Tibial artery (tissue), 4 donors: Measurements from ENCODE around the gene LPP.

ENCODE experiments used
- DNase-seq, 2 donors: peaks; one replicate each; pipeline ENCODE4 v3.0.0-alpha.2; 2019
- H3K27ac ChIP-seq, 2 donors: fragments of 200-600 bp; sonication (generic) in 1 of 2; 1 replicate in 1 of 2; 2 replicates in 1 of 2; pipeline ENCODE4 v1.5.1; 2018 to 2019; ENCODE audit warnings: mild to moderate bottlenecking in 1 of 2
- H3K27me3 ChIP-seq, 2 donors: fragments of 200-600 bp; sonication (generic) in 1 of 2; one replicate each; pipeline versions ENCODE4 v1.5.1 to v1.6.0; 2016 to 2019
- H3K36me3 ChIP-seq, 3 donors: fragments of 200-600 bp; sonication (generic) in 2 of 3; one replicate each; pipeline ENCODE4 v1.5.1; 2016 to 2019; ENCODE audit warnings: mild to moderate bottlenecking in 2 of 3
- H3K4me1 ChIP-seq, 4 donors: fragments of 200-600 bp; sonication (generic) in 2 of 4; 1 replicate in 3 of 4; 2 replicates in 1 of 4; pipeline ENCODE4 v1.5.1; 2016 to 2019
- H3K4me3 ChIP-seq, 2 donors: fragments of 200-600 bp; sonication (generic) in 1 of 2; 1 replicate in 1 of 2; 2 replicates in 1 of 2; pipeline ENCODE4 v1.5.1; 2018 to 2019; ENCODE audit warnings: mild to moderate bottlenecking in 2 of 2
- H3K9me3 ChIP-seq, 3 donors: fragments of 200-600 bp; sonication (generic) in 1 of 3; one replicate each; pipeline ENCODE4 v1.5.1; 2016 to 2019
- intact Hi-C: fragments of 100-400 bp; cut with DNase I; formaldehyde crosslinking; loops from one replicate; pipeline ENCODE4 v1.15.0; 2023; ENCODE audit warnings: low total_unique reads
- TF ChIP-seq, protein P1 (sequence below), 2 experiments: fragments of 200-600 bp in 1 of 2; fragments of 450-650 bp in 1 of 2; IDR thresholded peaks; one replicate each; pipeline ENCODE4 v1.5.1; 2017 to 2019; ENCODE audit warnings: antibody characterized with exemption in 2 of 2, mild to moderate bottlenecking in 1 of 2, moderate library complexity in 1 of 2

The LPP gene

GRCh38 chr3:188533172-188533571 is 379.2 kb downstream of the LPP start:
- intact Hi-C loops, result no loop called here
- peaks cover 0 to 84% (median 3%) of the 10 kb centered on the region in 4 donors for H3K4me1 ChIP-seq
- H3K36me3 ChIP-seq, result no peaks in the 10 kb centered on the region
- H3K9me3 ChIP-seq, result no peaks in the 10 kb centered on the region
- TF ChIP-seq, protein P1, sequence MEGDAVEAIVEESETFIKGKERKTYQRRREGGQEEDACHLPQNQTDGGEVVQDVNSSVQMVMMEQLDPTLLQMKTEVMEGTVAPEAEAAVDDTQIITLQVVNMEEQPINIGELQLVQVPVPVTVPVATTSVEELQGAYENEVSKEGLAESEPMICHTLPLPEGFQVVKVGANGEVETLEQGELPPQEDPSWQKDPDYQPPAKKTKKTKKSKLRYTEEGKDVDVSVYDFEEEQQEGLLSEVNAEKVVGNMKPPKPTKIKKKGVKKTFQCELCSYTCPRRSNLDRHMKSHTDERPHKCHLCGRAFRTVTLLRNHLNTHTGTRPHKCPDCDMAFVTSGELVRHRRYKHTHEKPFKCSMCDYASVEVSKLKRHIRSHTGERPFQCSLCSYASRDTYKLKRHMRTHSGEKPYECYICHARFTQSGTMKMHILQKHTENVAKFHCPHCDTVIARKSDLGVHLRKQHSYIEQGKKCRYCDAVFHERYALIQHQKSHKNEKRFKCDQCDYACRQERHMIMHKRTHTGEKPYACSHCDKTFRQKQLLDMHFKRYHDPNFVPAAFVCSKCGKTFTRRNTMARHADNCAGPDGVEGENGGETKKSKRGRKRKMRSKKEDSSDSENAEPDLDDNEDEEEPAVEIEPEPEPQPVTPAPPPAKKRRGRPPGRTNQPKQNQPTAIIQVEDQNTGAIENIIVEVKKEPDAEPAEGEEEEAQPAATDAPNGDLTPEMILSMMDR (IDR thresholded peaks at IDR 0.05), result no peak
- H3K27ac ChIP-seq, result peak overlapping the region in 1 of 2 donors; percentile 21
- no peak for DNase-seq
- H3K27me3 ChIP-seq, result no peaks in the 10 kb centered on the region
- H3K4me3 ChIP-seq, result no peak overlapping the region

DNA sequence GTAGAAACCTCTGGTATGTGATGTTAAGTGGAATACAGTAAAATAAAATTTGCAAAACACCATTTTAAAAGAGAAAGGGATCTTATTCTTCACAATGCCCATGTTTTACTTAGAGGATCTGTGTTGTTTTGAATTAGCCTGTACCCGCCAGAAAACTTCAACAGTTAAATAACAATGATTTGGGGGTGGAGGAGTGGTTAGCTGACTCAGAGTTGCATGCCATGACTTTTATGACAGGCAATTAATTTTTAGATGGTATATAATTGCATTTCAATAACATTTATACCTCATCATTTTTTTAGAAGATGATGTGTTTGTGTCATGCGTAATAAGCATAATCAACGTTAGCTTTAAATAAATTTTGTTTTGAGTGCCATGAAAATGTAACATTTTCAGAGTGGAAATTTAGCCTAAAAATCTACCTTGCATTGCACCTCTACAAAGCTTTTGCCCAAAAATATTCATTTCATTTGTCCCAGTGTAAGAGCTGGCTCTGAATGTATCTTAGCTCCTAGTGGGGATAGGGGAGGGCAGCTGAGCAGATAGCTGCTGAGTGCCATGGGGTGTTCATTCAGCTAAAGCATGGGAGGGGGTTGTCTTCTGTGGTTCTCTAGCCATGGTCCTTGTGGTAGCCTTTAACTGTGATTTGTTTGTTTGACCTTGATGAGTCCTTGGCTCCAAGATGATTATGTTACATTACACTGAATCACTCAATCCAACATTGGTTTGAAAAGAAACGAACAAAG is 379.8 kb downstream of the LPP start:
- H3K27me3 ChIP-seq, result no peaks in the 10 kb centered on the region
- H3K27ac ChIP-seq, result peak overlapping the region in 1 of 2 donors; percentile 21
- H3K36me3 ChIP-seq, result no peaks in the 10 kb centered on the region
- intact Hi-C loops, result no loop called here
- no peak for DNase-seq
- no peaks in the 10 kb centered on the region for H3K9me3 ChIP-seq
- H3K4me1 ChIP-seq, result peaks cover 0 to 83% (median 2%) of the 10 kb centered on the region in 4 donors
- no peak overlapping the region for H3K4me3 ChIP-seq
- TF ChIP-seq, protein P1 (IDR thresholded peaks at IDR 0.05), result no peak

GRCh38 chr3:188534633-188535032 is 380.7 kb downstream of the LPP start:
- peaks cover 0 to 83% (median 2%) of the 10 kb centered on the region in 4 donors for H3K4me1 ChIP-seq
- intact Hi-C loops, result no loop called here
- H3K36me3 ChIP-seq, result no peaks in the 10 kb centered on the region
- no peaks in the 10 kb centered on the region for H3K9me3 ChIP-seq
- no peak overlapping the region for H3K4me3 ChIP-seq
- no peak for DNase-seq
- no peaks in the 10 kb centered on the region for H3K27me3 ChIP-seq
- peak overlapping the region in 1 of 2 donors; percentile 21 for H3K27ac ChIP-seq
- TF ChIP-seq, protein P1 (IDR thresholded peaks at IDR 0.05), result no peak

DNA sequence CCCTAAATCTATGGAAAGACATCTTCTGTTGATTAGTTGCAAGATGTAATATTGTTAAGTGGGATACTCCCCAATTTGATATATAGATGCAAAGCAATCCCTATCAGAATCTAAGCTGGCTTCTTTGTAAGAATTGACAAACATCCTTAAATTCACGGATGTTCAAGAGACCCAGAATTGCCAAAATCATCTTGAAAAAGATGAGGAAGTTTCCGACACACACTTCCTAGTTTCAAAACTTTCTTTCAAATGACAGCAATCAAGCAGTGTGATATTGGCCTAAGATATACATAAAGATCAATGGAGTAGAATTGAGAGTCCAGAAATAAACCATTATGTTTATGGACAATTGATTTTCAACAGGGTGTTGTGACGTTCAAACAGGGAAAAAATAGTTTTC is 383.6 kb downstream of the LPP start:
- Histone ChIP-seq H3K4me3 (no peak overlapping the region), H3K27ac (no peak overlapping the region), H3K9me3 (no peaks in the 10 kb centered on the region), H3K36me3 (no peaks in the 10 kb centered on the region), H3K27me3 (no peaks in the 10 kb centered on the region), H3K4me1 (peaks cover 0 to 81% (median 2%) of the 10 kb centered on the region in 4 donors)
- DNase-seq, result no peak
- intact Hi-C loops, result no loop called here
- TF ChIP-seq, protein P1 (IDR thresholded peaks at IDR 0.05), result no peak

DNA sequence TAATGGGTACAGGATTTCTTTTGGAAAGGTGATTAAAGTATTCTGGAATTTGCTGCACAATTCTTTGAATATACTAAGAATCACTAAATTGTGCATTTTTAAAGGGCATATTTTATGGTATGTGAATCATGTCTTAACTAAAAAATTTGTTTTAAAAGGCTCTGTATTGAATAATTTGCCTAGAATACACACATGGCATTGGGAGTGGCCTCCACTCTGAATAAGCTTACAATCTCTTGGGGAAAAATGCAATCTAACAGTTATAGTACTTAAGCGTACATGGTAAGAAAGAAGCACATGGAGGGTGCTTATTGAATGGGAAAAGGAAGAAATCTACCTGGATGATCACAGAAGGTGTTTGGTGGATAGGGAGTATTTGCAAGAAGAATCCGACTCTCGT is 385.1 kb downstream of the LPP start:
- intact Hi-C loops, result no loop called here
- H3K4me3 ChIP-seq, result no peak overlapping the region
- TF ChIP-seq, protein P1 (IDR thresholded peaks at IDR 0.05), result no peak
- DNase-seq, result no peak
- H3K9me3 ChIP-seq, result no peaks in the 10 kb centered on the region
- peak overlapping the region in 1 of 2 donors; percentile 5 for H3K27ac ChIP-seq
- H3K27me3 ChIP-seq, result no peaks in the 10 kb centered on the region
- no peaks in the 10 kb centered on the region for H3K36me3 ChIP-seq
- peaks cover 0 to 78% (median 1%) of the 10 kb centered on the region in 4 donors for H3K4me1 ChIP-seq
